Activated CD8-positive, alpha-beta T cell treated with anti-CD3 and anti-CD28 coated beads, Interleukin-2, amount 10 ng/mL, durations not matched to agents 7 days and 5 days (primary cell): Measurements from ENCODE around the gene MIAT. TPM values are rescaled to one million over a fixed set of nuclear protein-coding genes. Genes with fewer than 3 reads are reported as not detected.

Experiments used
- ATAC-seq: fragments of 150-1000 bp; cut with Tn5 transposase; one replicate; pipeline ENCODE4 v1.10.0; 2021; ENCODE audit warnings: moderate library complexity
- CTCF ChIA-PET: fragments of 350-600 bp; sonication (Branson Sonifier 250); formaldehyde crosslinking; loops from one replicate; lab custom pipeline; 2021; ENCODE audit warnings: antibody characterized with exemption; lab: Charles Lee
- POLR2A ChIA-PET: fragments of 350-600 bp; sonication (Branson Sonifier 250); formaldehyde crosslinking; loops from one replicate; lab custom pipeline; 2021; ENCODE audit warnings: antibody characterized with exemption; lab: Charles Lee
- DNase-seq: peaks from one replicate; pipeline ENCODE4 v3.0.0-alpha.2; 2020
- H3K27ac Mint-ChIP-seq: one replicate; pipeline ENCODE4 v1.8.0; 2021; ENCODE audit warnings: mild to moderate bottlenecking, mixed read lengths
- H3K27me3 Mint-ChIP-seq: one replicate; pipeline ENCODE4 v1.8.0; 2021; ENCODE audit warnings: low read depth, mixed read lengths
- H3K36me3 Mint-ChIP-seq: one replicate; pipeline ENCODE4 v1.8.0; 2021; ENCODE audit warnings: low read depth, mixed read lengths
- H3K4me1 Mint-ChIP-seq: one replicate; pipeline ENCODE4 v1.8.0; 2021; ENCODE audit warnings: low read depth, mixed read lengths
- H3K4me3 Mint-ChIP-seq: one replicate; pipeline ENCODE4 v1.8.0; 2021; ENCODE audit warnings: mild to moderate bottlenecking, mixed read lengths
- H3K9me3 Mint-ChIP-seq: one replicate; pipeline ENCODE4 v1.8.0; 2022; ENCODE audit warnings: mixed read lengths; ENCODE audit not compliant: insufficient read depth
- total RNA-seq, 2 experiments: library from RNA; stranded (reverse); gene quantifications; one replicate each; pipeline ENCODE4 v1.2.3, GENCODE V29; 2021

MIAT gene
- total RNA-seq, 2 experiments from 2014 or later = 23.6 to 26.3 TPM

- ChIA-PET CTCF (interaction anchor here (1.2 kb wide), 1 partner anchor 26 kb away, joined by 4 read pairs; no protein-coding TSS in a partner anchor), POLR2A (no interaction called here)
- peaks cover 25% of the 10 kb centered on the region for H3K4me1 Mint-ChIP-seq
- H3K27ac Mint-ChIP-seq = peak within 1 kb of the TSS; percentile 66
- ATAC-seq (no peak), DNase-seq (no peak)
- H3K27me3 Mint-ChIP-seq = peaks cover 13% of the 10 kb centered on the region
- H3K36me3 Mint-ChIP-seq = no peaks in the 10 kb centered on the region
- H3K9me3 Mint-ChIP-seq = no peaks in the 10 kb centered on the region
- no peak within 1 kb of the TSS for H3K4me3 Mint-ChIP-seq
These were observed 39.9 kb upstream of the MIAT start, which contains the start of gene CRYBB1 for GRCh38 chr22:26617271-26618199. TSS of gene CRYBB1 (minus strand) at chr22:26618027. CDS start at chr22:26616319, 1,708 bp downstream.

GRCh38 chr22:26618455-26618854 is 38.9 kb upstream of the MIAT start:
- POLR2A ChIA-PET = no interaction called here
- CTCF ChIA-PET = no interaction called here
- H3K9me3 Mint-ChIP-seq = no peaks in the 10 kb centered on the region
- ATAC-seq = no peak
- no peak overlapping the region for H3K4me3 Mint-ChIP-seq
- no peaks in the 10 kb centered on the region for H3K36me3 Mint-ChIP-seq
- peaks cover 6% of the 10 kb centered on the region for H3K27me3 Mint-ChIP-seq
- peaks cover 25% of the 10 kb centered on the region for H3K4me1 Mint-ChIP-seq
- H3K27ac Mint-ChIP-seq = no peak overlapping the region
- no peak for DNase-seq

GRCh38 chr22:26619510-26619909 is 37.9 kb upstream of the MIAT start:
- Mint-ChIP-seq H3K9me3 (no peaks in the 10 kb centered on the region), H3K4me3 (no peak overlapping the region), H3K4me1 (peaks cover 25% of the 10 kb centered on the region), H3K27me3 (no peaks in the 10 kb centered on the region), H3K36me3 (no peaks in the 10 kb centered on the region), H3K27ac (no peak overlapping the region)
- DNase-seq (no peak), ATAC-seq (no peak)
- ChIA-PET POLR2A (no interaction called here), CTCF (no interaction called here)

- ChIA-PET CTCF (no interaction called here), POLR2A (interaction anchor here (1.2 kb wide), 1 partner anchor 31 kb away, joined by 3 read pairs; no protein-coding TSS in a partner anchor)
- no peak overlapping the region for H3K4me3 Mint-ChIP-seq
- H3K27ac Mint-ChIP-seq = no peak overlapping the region
- no peaks in the 10 kb centered on the region for H3K9me3 Mint-ChIP-seq
- H3K36me3 Mint-ChIP-seq = no peaks in the 10 kb centered on the region
- DNase-seq = no peak
- H3K4me1 Mint-ChIP-seq = peaks cover 23% of the 10 kb centered on the region
- no peak for ATAC-seq
- H3K27me3 Mint-ChIP-seq = no peaks in the 10 kb centered on the region
These were observed 37.2 kb upstream of the MIAT start for GRCh38 chr22:26620197-26620596.

GRCh38 chr22:26621663-26622062 is 35.7 kb upstream of the MIAT start, which contains the start of gene CRYBA4:
TSS of gene CRYBA4 (plus strand) at chr22:26621963. CDS start at chr22:26622597, 634 bp downstream.
- POLR2A ChIA-PET = no interaction called here

GRCh38 chr22:26623984-26624383 is 33.4 kb upstream of the MIAT start:
- ChIA-PET CTCF (interaction anchor here (0.9 kb wide), 2 partner anchors 120 to 122 kb away, joined by 3 to 4 read pairs; no protein-coding TSS in a partner anchor), POLR2A (interaction anchor here (0.6 kb wide), 1 partner anchor 914 kb away, joined by 3 read pairs; no protein-coding TSS in a partner anchor)
- ATAC-seq = no peak
- no peaks in the 10 kb centered on the region for H3K9me3 Mint-ChIP-seq
- H3K27me3 Mint-ChIP-seq = no peaks in the 10 kb centered on the region
- H3K4me1 Mint-ChIP-seq = peaks cover 20% of the 10 kb centered on the region
- DNase-seq = no peak
- no peak overlapping the region for H3K27ac Mint-ChIP-seq
- H3K36me3 Mint-ChIP-seq = peaks cover 2% of the 10 kb centered on the region
- H3K4me3 Mint-ChIP-seq = no peak overlapping the region

More at GRCh38 chr22:26621663-26622062, 35.7 kb upstream of the MIAT start, which contains the start of gene CRYBA4:
- CTCF ChIA-PET = no interaction called here
- peaks cover 14% of the 10 kb centered on the region for H3K4me1 Mint-ChIP-seq
- no peak within 1 kb of the TSS for H3K27ac Mint-ChIP-seq
- no peaks in the 10 kb centered on the region for H3K9me3 Mint-ChIP-seq
- ATAC-seq (no peak), DNase-seq (no peak)
- no peaks in the 10 kb centered on the region for H3K36me3 Mint-ChIP-seq
- H3K27me3 Mint-ChIP-seq = no peaks in the 10 kb centered on the region
- H3K4me3 Mint-ChIP-seq = no peak within 1 kb of the TSS

GRCh38 chr22:26624803-26625202 is 32.6 kb upstream of the MIAT start:
- H3K27me3 Mint-ChIP-seq = no peaks in the 10 kb centered on the region
- no peak overlapping the region for H3K27ac Mint-ChIP-seq
- DNase-seq = no peak
- H3K36me3 Mint-ChIP-seq = peaks cover 2% of the 10 kb centered on the region
- H3K4me3 Mint-ChIP-seq = no peak overlapping the region
- POLR2A ChIA-PET = interaction anchor here (0.6 kb wide), 2 partner anchors 34 to 914 kb away, joined by 3 read pairs; no protein-coding TSS in a partner anchor
- H3K4me1 Mint-ChIP-seq = peaks cover 20% of the 10 kb centered on the region
- CTCF ChIA-PET = interaction anchor here (0.9 kb wide), 1 partner anchor 121 kb away, joined by 4 read pairs; no protein-coding TSS in a partner anchor
- no peaks in the 10 kb centered on the region for H3K9me3 Mint-ChIP-seq
- no peak for ATAC-seq

GRCh38 chr22:26629988-26630761 is 27.2 kb upstream of the MIAT start:
- no peak for ATAC-seq
- POLR2A ChIA-PET = no interaction called here

GRCh38 chr22:26631282-26631681 is 26.1 kb upstream of the MIAT start:
- Mint-ChIP-seq H3K4me1 (peaks cover 27% of the 10 kb centered on the region), H3K36me3 (peaks cover 2% of the 10 kb centered on the region), H3K27ac (no peak overlapping the region), H3K9me3 (peaks cover 8% of the 10 kb centered on the region), H3K27me3 (no peaks in the 10 kb centered on the region), H3K4me3 (no peak overlapping the region)
- ATAC-seq (no peak), DNase-seq (no peak)
- ChIA-PET CTCF (interaction anchor here (1.1 to 1.4 kb wide), 2 partner anchors 12 to 131 kb away, joined by 3 read pairs; no protein-coding TSS in a partner anchor), POLR2A (no interaction called here)

More at GRCh38 chr22:26629988-26630761, 27.2 kb upstream of the MIAT start:
- no peak for DNase-seq
- H3K4me3 Mint-ChIP-seq = no peak overlapping the region
- CTCF ChIA-PET = interaction anchor here (1.4 kb wide), 1 partner anchor 13 kb away, joined by 3 read pairs; no protein-coding TSS in a partner anchor
- no peaks in the 10 kb centered on the region for H3K27me3 Mint-ChIP-seq
- peaks cover 2% of the 10 kb centered on the region for H3K36me3 Mint-ChIP-seq
- H3K27ac Mint-ChIP-seq = no peak overlapping the region
- H3K4me1 Mint-ChIP-seq = peaks cover 27% of the 10 kb centered on the region
- H3K9me3 Mint-ChIP-seq = peaks cover 8% of the 10 kb centered on the region

GRCh38 chr22:26632422-26633155 is 24.8 kb upstream of the MIAT start:
- Mint-ChIP-seq H3K36me3 (peaks cover 2% of the 10 kb centered on the region), H3K9me3 (peaks cover 8% of the 10 kb centered on the region), H3K27ac (no peak overlapping the region), H3K4me3 (no peak overlapping the region), H3K4me1 (peaks cover 24% of the 10 kb centered on the region), H3K27me3 (no peaks in the 10 kb centered on the region)
- ATAC-seq = no peak
- DNase-seq = no peak
- ChIA-PET POLR2A (no interaction called here), CTCF (interaction anchor here (0.9 kb wide), 1 partner anchor 129 kb away, joined by 3 read pairs; no protein-coding TSS in a partner anchor)

GRCh38 chr22:26634189-26634588 is 23.2 kb upstream of the MIAT start:
- Mint-ChIP-seq H3K9me3 (peaks cover 8% of the 10 kb centered on the region), H3K4me3 (no peak overlapping the region), H3K27ac (no peak overlapping the region), H3K27me3 (no peaks in the 10 kb centered on the region), H3K36me3 (no peaks in the 10 kb centered on the region), H3K4me1 (peaks cover 14% of the 10 kb centered on the region)
- ATAC-seq (no peak), DNase-seq (no peak)
- ChIA-PET CTCF (no interaction called here), POLR2A (no interaction called here)
